Activated T-cell treated with anti-CD3 and anti-CD28 coated beads, Interleukin-2, amount 50 U/mL, for 4 hours (primary cell): ENCODE results near the gene ENTHD1. TPM values are rescaled to one million over a fixed set of nuclear protein-coding genes. Genes with fewer than 3 reads are reported as not detected.
"Not testable (repeated sequence)": the region's sequence is repeated elsewhere in the genome, so short reads cannot be mapped to it uniquely, and the experiment has no call there.

ENCODE experiments used
- ATAC-seq, 2 donors: fragments of 200-7000 bp; cut with Tn5 transposase; one replicate each; pipeline ENCODE4 v1.10.0; 2021
- DNase-seq: peaks from one replicate; pipeline ENCODE4 v3.0.0-alpha.2; 2020
- H3K27me3 Mint-ChIP-seq: one replicate; pipeline ENCODE4 v1.8.0; 2021; ENCODE audit warnings: low read depth, mixed read lengths
- H3K36me3 Mint-ChIP-seq: one replicate; pipeline ENCODE4 v1.8.0; 2022; ENCODE audit warnings: mixed read lengths; ENCODE audit not compliant: insufficient read depth
- H3K4me1 Mint-ChIP-seq: one replicate; pipeline ENCODE4 v1.8.0; 2021; ENCODE audit warnings: low read depth, mixed read lengths
- H3K4me3 Mint-ChIP-seq: one replicate; pipeline ENCODE4 v1.8.0; 2021; ENCODE audit warnings: mild to moderate bottlenecking, moderate library complexity, mixed read lengths
- H3K9me3 Mint-ChIP-seq: one replicate; pipeline ENCODE4 v1.8.0; 2021; ENCODE audit warnings: mixed read lengths
- total RNA-seq, 3 donors: library from RNA; stranded (reverse); gene quantifications; one replicate each; pipeline ENCODE4 v1.2.1, GENCODE V29; 2021

Gene ENTHD1
- total RNA-seq, 3 donors from 2014 or later = 0.38 to 0.53 (median 0.41) TPM

DNA sequence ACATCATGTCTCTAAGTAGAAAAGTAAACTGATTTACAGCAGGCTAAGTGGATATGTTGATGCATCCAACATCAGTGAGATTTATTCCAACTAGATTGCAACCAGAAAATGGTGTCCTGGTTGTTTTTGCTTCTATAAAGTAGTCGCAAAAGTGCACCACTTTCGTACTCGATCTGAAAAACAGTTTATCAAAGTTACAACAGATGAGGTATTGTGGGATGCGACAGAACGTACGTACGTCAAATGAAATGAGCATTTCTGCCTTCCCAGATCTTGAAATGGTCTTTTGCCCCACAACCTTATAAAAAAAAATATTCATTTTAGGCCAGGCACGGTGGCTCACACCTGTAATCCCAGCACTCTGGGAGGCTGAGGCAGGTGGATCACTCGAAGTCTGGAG, 21.0 kb upstream of the ENTHD1 start:
- Mint-ChIP-seq H3K4me3 (peak overlapping the region; percentile 29), H3K4me1 (peaks cover 93% of the 10 kb centered on the region), H3K27me3 (no peaks in the 10 kb centered on the region), H3K9me3 (no peaks in the 10 kb centered on the region), H3K36me3 (peaks cover 8% of the 10 kb centered on the region)
- ATAC-seq = no peak
- DNase-seq = no peak

DNA sequence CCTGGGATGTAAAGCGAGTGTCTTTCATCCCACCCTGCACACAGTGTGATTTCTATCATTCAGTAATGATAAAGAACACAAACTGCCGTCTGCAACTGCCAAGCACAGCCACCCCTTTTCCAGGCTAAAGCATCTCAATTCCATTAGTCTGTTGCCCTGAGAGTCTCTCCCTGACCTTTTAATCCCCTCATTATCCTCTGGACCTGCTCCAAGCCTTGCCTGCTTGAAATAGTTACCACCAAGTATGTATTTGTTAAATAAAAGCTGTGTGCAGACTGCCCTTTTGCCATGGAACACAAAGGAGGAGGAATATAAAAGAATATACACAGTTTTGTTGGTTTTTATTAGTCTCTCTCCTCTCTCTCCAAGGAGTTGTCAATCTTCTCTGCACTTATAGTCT, 20.3 kb upstream of the ENTHD1 start:
- DNase-seq = no peak
- H3K36me3 Mint-ChIP-seq = peaks cover 7% of the 10 kb centered on the region
- no peaks in the 10 kb centered on the region for H3K27me3 Mint-ChIP-seq
- H3K9me3 Mint-ChIP-seq = no peaks in the 10 kb centered on the region
- peaks cover 94% of the 10 kb centered on the region for H3K4me1 Mint-ChIP-seq
- peak overlapping the region; percentile 79 for H3K4me3 Mint-ChIP-seq
- ATAC-seq = no peak

DNA sequence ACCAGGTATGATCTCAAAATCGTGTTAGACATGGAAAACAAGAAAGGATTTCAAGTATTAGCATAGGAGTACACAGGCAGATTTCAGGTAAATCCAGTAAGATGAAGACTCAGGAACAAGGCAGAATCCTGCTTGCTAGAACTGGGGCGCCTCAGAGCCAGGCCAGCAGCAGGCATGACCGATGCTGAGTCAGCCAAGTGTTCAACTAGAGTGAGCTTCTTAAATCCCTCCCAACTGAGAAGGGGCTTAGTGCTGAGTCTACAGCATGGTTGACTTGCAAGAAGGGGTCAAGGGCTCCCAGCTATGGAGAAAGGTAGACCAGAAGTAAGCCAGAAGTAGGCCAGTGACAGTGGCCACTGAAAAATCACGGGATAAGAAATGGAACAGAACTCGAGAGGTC, 19.8 kb upstream of the ENTHD1 start:
- peak overlapping the region; percentile 79 for H3K4me3 Mint-ChIP-seq

DNA sequence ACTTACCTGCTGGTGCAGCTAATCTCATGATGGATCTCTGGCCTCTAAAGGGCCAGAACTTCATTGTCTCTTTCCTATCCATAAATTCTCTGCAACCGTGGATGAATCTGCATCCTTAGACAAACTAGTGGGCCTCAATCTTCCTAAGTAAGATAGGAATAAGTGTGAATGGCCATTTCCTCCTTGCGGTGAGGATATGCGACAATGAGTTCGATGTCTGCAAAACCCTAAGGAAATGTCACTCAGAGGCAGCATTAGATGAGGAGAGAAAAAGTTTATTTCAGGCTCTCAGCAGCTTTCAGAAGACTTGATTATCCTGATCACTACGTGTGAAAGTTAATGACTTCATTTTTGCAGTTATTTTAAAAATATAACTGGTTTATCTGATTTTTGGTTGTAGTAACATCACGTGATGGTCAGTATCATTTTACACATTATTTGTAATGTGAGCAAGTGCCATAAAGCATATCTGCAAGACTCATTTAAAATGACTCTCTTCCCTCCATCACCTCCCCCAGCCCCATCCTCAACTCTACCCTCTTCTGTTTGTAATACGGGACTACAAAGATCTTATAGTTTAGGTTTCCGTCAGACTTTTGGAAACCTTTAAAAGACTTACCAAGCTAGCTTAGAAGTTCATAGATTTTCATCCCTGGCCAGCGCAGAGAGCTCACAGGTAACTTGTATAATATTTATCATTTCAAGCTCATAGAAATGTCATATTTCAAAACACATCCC, 17.5 kb upstream of the ENTHD1 start:
- ATAC-seq (no peak), DNase-seq (no peak)
- no peaks in the 10 kb centered on the region for H3K27me3 Mint-ChIP-seq
- peak overlapping the region; percentile 79 for H3K4me3 Mint-ChIP-seq
- no peaks in the 10 kb centered on the region for H3K9me3 Mint-ChIP-seq
- peaks cover 5% of the 10 kb centered on the region for H3K36me3 Mint-ChIP-seq
- peaks cover 91% of the 10 kb centered on the region for H3K4me1 Mint-ChIP-seq

More for the DNA sequence above, 19.8 kb upstream of the ENTHD1 start:
- H3K9me3 Mint-ChIP-seq = no peaks in the 10 kb centered on the region
- no peak for DNase-seq
- no peaks in the 10 kb centered on the region for H3K27me3 Mint-ChIP-seq
- peaks cover 96% of the 10 kb centered on the region for H3K4me1 Mint-ChIP-seq
- peaks cover 7% of the 10 kb centered on the region for H3K36me3 Mint-ChIP-seq
- peak in 1 of 2 donors; percentile 25 for ATAC-seq

DNA sequence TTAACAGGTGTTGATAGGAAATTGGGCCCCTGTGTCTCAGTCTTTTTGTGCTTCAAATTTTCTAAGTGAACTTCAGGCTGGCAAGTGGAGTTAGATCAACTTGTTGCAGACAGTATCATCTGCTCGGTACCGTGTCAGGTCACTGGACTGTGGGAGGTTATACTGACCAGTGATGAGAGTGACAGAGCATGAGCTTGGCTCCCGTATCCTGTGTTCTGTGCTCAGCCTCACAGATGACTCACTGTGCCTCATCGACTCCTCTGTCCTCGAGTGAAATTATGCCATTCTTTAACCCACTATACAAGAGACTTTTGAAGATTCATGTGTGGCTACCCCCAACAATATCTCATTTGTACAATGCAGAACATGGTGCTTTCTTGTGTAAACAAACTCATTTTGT, 15.2 kb upstream of the ENTHD1 start:
- H3K9me3 Mint-ChIP-seq = no peaks in the 10 kb centered on the region
- peak overlapping the region; percentile 92 for H3K4me3 Mint-ChIP-seq
- DNase-seq (peak; percentile 29), ATAC-seq (peak; percentile 60 to 69)
- H3K4me1 Mint-ChIP-seq = peaks cover 82% of the 10 kb centered on the region
- no peaks in the 10 kb centered on the region for H3K27me3 Mint-ChIP-seq
- peaks cover 5% of the 10 kb centered on the region for H3K36me3 Mint-ChIP-seq

DNA sequence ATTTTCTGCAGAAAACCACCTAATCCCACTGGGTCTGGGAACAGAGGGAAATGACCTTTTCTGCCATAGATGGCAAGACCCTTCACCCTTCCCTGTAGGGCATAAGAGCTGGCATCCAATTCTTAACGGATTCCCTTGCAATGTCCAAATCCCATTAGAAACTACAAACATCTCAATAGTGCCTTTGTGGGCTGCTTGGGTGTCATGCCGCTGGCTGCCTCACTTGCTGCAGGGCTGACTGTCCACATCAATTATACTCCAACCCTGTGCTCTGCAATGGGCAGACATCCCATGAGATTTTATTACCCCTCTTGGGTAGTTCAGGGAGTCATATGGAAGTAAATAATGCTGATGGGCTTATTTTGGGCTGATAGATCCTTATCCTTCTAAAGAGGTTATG, 14.6 kb upstream of the ENTHD1 start:
- Mint-ChIP-seq H3K27me3 (no peaks in the 10 kb centered on the region), H3K9me3 (no peaks in the 10 kb centered on the region), H3K4me1 (peaks cover 76% of the 10 kb centered on the region), H3K4me3 (peak overlapping the region; percentile 92), H3K36me3 (peaks cover 5% of the 10 kb centered on the region)
- ATAC-seq = peak in 1 of 2 donors; percentile 7
- DNase-seq = no peak

DNA sequence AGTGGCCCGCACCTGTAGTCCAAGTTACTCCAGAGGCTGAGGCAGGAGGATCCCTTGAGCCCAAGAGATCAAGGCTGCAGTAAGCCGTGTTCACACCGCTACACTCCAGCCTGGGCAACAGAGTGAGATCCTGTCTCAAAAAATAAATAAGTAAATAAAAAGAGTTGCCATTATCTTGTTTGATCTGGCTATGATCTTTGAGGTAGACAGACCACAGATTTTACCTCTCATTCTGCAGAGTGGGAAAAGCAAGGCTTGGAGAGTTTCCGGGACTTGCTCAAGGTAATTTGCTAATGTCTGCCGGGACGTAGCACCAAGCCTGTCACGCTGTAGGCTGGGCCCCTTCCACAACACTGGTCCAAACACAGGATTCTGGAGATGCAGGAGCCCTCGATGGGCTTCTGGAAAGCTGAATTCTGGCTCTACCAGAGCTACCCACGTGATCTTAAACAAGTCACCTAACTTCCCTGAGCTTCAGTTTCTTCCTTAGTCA, 14.1 kb upstream of the ENTHD1 start:
- H3K36me3 Mint-ChIP-seq = peaks cover 5% of the 10 kb centered on the region
- H3K9me3 Mint-ChIP-seq = no peaks in the 10 kb centered on the region
- peaks cover 74% of the 10 kb centered on the region for H3K4me1 Mint-ChIP-seq
- H3K4me3 Mint-ChIP-seq = peak overlapping the region; percentile 92
- DNase-seq (no peak), ATAC-seq (peak; percentile 19 to 32)
- H3K27me3 Mint-ChIP-seq = no peaks in the 10 kb centered on the region

DNA sequence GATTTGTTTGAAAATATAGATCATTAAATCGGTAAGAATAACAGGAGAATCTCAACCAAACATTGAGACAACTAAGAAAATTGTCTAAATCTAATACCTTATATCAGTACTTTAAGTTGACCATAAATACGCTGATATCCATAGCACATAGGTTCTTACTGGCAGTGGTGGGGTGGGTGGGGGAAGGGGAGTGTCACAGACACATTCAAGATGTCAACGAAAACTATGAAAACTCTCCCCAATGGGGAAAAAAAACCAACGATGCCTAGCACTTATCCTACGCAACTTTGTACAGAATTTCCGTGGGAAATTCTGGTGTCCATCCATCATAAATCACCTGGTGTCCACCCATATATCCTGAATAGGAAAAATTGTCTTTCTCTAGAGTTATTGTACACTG, 13.5 kb upstream of the ENTHD1 start:
- Mint-ChIP-seq H3K4me1 (peaks cover 69% of the 10 kb centered on the region), H3K27me3 (no peaks in the 10 kb centered on the region), H3K4me3 (peak overlapping the region; percentile 92), H3K36me3 (peaks cover 5% of the 10 kb centered on the region), H3K9me3 (no peaks in the 10 kb centered on the region)
- ATAC-seq (no peak), DNase-seq (no peak)

DNA sequence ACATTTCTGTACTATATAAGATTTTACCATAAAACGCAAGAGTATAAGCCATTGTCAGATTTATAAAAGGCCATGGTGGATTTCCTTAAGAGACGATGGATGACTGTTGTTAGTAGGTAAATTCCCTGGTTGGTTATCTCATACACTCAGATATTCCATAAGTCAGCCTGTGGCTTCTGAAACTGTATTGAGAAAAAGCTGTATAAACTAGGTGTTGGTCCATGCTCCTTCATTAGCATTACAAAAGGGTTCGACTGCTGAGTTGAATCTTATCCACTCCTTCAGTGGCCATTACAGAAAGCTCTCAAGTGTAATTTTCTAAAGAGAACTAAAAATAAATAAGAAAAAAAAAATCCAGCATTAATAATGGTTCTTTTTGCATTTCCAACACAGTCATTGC, 12.6 kb upstream of the ENTHD1 start:
- Mint-ChIP-seq H3K4me1 (peaks cover 63% of the 10 kb centered on the region), H3K9me3 (no peaks in the 10 kb centered on the region), H3K4me3 (peak overlapping the region; percentile 92), H3K27me3 (no peaks in the 10 kb centered on the region), H3K36me3 (peaks cover 4% of the 10 kb centered on the region)
- DNase-seq (no peak), ATAC-seq (peak; percentile 25 to 35)

DNA sequence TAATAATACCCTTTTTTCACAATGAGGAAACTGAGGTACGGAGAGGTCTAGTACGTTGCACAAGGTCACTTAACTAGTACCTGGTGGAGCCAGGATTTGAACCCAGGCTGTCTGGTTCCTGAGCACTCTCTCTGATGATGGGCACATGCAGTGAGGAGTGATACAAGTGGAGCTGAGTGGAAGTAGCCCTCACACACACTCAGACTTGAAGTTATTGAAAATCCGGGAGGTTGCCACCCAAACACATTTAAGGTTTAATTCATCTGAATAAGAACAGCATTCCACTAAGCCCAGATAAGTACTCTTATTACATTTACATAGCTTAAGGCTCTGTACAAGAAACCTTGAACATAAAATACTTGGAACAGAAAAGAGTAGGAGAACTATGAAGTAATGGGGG, 12.1 kb upstream of the ENTHD1 start:
- DNase-seq (no peak), ATAC-seq (no peak)
- Mint-ChIP-seq H3K4me3 (peak overlapping the region; percentile 92), H3K4me1 (peaks cover 61% of the 10 kb centered on the region), H3K27me3 (no peaks in the 10 kb centered on the region), H3K36me3 (peaks cover 3% of the 10 kb centered on the region), H3K9me3 (no peaks in the 10 kb centered on the region)

DNA sequence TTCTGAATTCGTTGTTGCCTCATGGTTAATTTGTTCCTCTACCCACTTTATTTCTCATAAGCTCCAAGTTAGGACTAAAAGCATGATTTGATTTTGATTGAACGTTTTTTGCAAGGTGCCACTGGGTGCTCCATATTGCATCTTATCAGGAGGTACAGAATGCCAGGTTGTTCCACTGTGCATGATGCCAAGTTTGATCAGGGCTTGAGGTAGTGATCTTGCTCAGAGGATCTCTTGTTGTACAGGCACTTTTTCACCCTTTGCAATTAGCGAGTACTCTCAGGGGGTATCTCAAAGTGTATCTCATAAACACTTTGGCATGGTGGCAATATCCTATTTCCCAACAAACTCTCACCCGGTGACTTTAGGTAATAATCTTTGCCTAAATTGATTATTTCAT, 11.3 kb upstream of the ENTHD1 start:
- Mint-ChIP-seq H3K4me3 (peak overlapping the region; percentile 92), H3K36me3 (no peaks in the 10 kb centered on the region), H3K4me1 (peaks cover 61% of the 10 kb centered on the region), H3K9me3 (no peaks in the 10 kb centered on the region), H3K27me3 (no peaks in the 10 kb centered on the region)
- ATAC-seq (no peak), DNase-seq (no peak)

DNA sequence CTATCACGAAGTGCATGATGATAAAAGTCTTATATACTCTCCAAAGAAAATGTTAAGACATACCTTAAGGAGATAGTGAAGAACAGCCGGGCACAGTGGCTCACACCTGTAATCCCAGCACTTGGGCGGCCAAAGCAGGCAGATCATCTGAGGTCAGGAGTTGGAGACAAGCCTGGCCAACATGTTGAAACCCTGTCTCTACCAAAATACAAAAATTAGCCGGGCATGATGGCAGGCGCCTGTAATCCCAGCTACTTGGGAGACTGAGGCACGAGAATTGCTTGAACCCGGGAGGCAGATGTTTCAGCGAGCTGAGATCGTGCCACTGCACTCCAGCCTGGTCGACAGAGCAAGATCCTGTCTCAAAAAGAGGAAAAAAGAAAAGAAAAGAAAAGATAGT, 10.5 kb upstream of the ENTHD1 start:
- H3K36me3 Mint-ChIP-seq, H3K9me3 Mint-ChIP-seq, DNase-seq, H3K27me3 Mint-ChIP-seq, ATAC-seq: not testable (repeated sequence)
- Mint-ChIP-seq H3K4me1 (peaks cover 58% of the 10 kb centered on the region), H3K4me3 (peak overlapping the region; percentile 92)

DNA sequence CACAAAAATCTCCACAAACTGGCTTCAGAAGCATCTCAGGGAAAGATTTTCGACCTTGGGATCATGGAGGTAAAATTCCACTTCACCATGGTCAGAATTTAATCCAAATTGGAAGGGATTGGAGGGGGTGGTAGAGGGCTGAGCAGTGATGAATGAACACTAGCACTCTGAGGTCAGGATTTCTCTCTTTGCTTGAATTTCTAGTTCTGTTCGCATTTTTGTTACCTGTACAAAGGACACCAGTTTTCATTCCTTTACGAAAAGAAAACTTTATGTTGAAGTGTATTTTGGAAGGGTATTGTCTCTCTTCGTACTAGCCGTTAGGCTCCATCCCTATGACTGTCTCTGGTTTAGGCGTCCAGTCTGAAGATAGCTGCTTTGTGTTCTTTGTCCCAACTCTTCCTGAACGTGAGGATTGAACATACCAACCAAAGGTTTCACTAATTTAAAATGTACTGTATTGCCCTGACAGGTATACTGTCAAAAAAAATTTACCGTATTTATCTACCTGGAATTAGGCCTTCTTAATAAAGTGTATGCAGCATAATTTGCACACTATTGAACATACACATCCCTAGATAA, 8.1 kb upstream of the ENTHD1 start:
- Mint-ChIP-seq H3K27me3 (no peaks in the 10 kb centered on the region), H3K36me3 (no peaks in the 10 kb centered on the region), H3K4me3 (peak overlapping the region; percentile 92), H3K9me3 (no peaks in the 10 kb centered on the region), H3K4me1 (peaks cover 41% of the 10 kb centered on the region)
- no peak for ATAC-seq
- DNase-seq = no peak

DNA sequence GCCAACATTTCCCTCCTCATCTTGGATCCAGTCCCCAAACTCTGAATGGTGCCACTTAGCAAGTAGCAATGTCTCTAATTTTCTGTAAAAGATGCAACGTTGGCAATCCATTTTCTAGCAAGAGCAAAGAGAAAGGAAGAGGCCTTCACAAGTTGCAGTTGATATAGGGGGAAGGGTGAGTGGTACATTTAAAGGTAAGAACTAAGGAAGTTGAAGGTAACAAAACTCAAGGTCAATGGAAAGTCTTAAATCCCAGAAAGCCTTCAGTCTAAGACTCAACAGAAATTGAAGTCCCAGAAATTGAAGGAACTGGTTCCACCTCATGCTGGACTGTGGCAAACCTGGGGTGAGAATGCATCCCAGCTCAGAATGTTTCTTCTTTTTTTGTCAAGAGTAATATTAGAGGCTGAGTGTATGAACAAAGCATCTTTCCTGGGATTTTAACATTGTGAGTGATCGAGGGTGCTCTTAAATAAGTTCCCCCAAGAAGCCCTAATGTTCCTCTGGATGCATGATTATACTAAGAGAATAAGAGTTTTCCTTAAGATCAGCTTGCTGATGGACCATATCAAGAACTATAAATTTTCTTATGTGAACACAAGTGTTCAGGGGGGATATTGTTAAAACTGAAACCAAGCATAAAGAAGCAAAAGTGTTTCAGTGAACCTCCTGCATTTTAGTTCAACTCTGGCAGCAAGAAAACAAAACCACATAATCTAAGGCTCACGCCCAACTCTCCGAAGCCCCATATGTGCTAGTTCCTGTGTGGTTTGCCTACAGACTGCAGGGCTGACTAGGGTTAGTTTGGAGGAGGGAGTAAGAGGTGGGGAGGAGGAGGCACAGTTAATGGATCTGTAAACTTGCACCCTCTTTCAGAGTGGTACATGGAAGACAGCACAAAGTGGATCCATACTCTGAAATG, 7.0 kb upstream of the ENTHD1 start, which contains the start of gene GRAP2:
GRAP2 (plus strand) TSS at position 779 of the 922 bp plus-strand sequence. CDS start 46,023 bp downstream, outside the sequence.
- peak within 1 kb of the TSS; percentile 92 for H3K4me3 Mint-ChIP-seq
- DNase-seq (peak; percentile 56), ATAC-seq (peak; percentile 93 to 94)
- H3K27me3 Mint-ChIP-seq = no peaks in the 10 kb centered on the region
- no peaks in the 10 kb centered on the region for H3K9me3 Mint-ChIP-seq
- peaks cover 38% of the 10 kb centered on the region for H3K4me1 Mint-ChIP-seq
- no peaks in the 10 kb centered on the region for H3K36me3 Mint-ChIP-seq
